ENCODE results near the gene RENBP. TPM values are rescaled to one million over a fixed set of nuclear protein-coding genes. Genes with fewer than 3 reads are reported as not detected.

Gene RENBP
- total and polyA plus RNA-seq, 4 donors: 1.0 to 7.9 (median 7.0) TPM

DNA sequence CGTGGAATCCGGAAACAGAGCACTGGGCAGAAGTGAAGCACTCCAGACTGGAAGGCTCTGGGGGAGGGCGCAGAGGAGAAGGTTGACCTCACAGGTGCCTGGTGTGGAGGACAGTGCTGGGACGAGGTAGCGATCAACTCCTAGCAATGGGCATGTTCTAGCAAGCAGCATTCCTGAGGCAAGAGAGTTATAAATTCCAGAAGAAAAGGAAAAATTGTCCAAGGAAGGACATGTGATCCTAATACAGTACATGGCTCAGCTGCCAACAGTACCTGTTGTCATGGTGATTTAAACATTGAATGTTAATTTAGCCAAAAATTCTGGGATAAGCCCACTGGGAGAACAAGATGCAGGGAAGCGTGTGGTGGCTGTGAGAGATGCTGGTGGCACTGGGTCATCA lies 26.6 kb downstream of the RENBP start:
- H3K9ac ChIP-seq (ENCODE audit: low read depth in 1 of 2, low read length in 2 of 2): no peak overlapping the region
- TF ChIP-seq RXRA (IDR thresholded peaks at IDR 0.05) (no peak), NR2F2 (IDR thresholded peaks at IDR 0.05) (no peak), YY1 (IDR thresholded peaks at IDR 0.05) (no peak), EGR1 (IDR thresholded peaks at IDR 0.05; ENCODE audit: low read depth in 2 of 2) (no peak), HNF4G (IDR thresholded peaks at IDR 0.05) (no peak)
- TF ChIP-seq, protein P1, sequence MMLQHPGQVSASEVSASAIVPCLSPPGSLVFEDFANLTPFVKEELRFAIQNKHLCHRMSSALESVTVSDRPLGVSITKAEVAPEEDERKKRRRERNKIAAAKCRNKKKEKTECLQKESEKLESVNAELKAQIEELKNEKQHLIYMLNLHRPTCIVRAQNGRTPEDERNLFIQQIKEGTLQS (IDR thresholded peaks at IDR 0.05): no peak
- TF ChIP-seq, protein P2, sequence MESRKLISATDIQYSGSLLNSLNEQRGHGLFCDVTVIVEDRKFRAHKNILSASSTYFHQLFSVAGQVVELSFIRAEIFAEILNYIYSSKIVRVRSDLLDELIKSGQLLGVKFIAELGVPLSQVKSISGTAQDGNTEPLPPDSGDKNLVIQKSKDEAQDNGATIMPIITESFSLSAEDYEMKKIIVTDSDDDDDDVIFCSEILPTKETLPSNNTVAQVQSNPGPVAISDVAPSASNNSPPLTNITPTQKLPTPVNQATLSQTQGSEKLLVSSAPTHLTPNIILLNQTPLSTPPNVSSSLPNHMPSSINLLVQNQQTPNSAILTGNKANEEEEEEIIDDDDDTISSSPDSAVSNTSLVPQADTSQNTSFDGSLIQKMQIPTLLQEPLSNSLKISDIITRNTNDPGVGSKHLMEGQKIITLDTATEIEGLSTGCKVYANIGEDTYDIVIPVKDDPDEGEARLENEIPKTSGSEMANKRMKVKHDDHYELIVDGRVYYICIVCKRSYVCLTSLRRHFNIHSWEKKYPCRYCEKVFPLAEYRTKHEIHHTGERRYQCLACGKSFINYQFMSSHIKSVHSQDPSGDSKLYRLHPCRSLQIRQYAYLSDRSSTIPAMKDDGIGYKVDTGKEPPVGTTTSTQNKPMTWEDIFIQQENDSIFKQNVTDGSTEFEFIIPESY (IDR thresholded peaks at IDR 0.05): no peak
- no peak for DNase-seq (ENCODE audit: low spot score)
- no peaks in the 10 kb centered on the region for H3K9me3 ChIP-seq (ENCODE audit: control insufficient read depth in 4 of 4, low read length in 3 of 4)
- H3K4me1 ChIP-seq (ENCODE audit: control insufficient read depth in 4 of 4, insufficient read depth in 4 of 4, low read length in 3 of 4): peaks cover 0 to 2% (median under 1%) of the 10 kb centered on the region in 4 donors
- no peaks in the 10 kb centered on the region for H3K27me3 ChIP-seq (ENCODE audit: control insufficient read depth in 4 of 4, insufficient read depth in 4 of 4, low read length in 3 of 4)
- no peak overlapping the region for H3K4me3 ChIP-seq (ENCODE audit: low read depth in 1 of 3, low read length in 3 of 3)
- H3K27ac ChIP-seq (ENCODE audit: low read depth in 1 of 2, low read length in 2 of 2): no peak overlapping the region
- H3K36me3 ChIP-seq (ENCODE audit: control insufficient read depth in 4 of 4, insufficient read depth in 3 of 4, low read depth in 1 of 4, low read length in 3 of 4): no peaks in the 10 kb centered on the region
- WGBS: 98% methylated on average over 6 of the region's 6 CpGs

DNA sequence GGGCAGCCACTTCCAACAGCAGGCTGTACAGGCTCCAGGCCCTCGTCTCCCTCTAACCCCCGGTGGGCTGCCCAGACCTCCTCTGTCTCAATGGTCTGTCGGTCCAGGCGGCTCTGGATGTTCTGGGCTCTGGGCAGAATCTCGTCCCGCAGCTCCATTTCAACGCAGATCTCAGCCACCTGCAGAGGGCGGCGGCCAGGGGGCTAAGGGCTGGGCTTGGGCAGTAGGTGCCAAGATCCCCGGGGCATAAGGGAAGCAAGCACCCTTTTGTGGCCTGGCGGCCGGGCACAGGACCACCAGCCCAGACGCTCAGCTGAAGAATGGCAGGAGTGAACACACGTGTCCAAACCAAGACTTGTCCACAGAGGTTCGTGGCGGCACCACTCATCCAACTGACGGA lies 30.7 kb downstream of the RENBP start:
- H3K27ac ChIP-seq (ENCODE audit: low read depth in 1 of 2, low read length in 2 of 2): no peak overlapping the region
- H3K9ac ChIP-seq (ENCODE audit: low read depth in 1 of 2, low read length in 2 of 2): no peak overlapping the region
- no peaks in the 10 kb centered on the region for H3K4me1 ChIP-seq (ENCODE audit: control insufficient read depth in 4 of 4, insufficient read depth in 4 of 4, low read length in 3 of 4)
- TF ChIP-seq, protein P1 (IDR thresholded peaks at IDR 0.05): no peak
- no peak for TF ChIP-seq NR2F2 (IDR thresholded peaks at IDR 0.05)
- TF ChIP-seq RXRA (IDR thresholded peaks at IDR 0.05): no peak
- TF ChIP-seq TAF1 (conservative IDR thresholded peaks at IDR 0.05): no peak
- TF ChIP-seq, protein P2 (IDR thresholded peaks at IDR 0.05): no peak
- no peak for TF ChIP-seq JUND (IDR thresholded peaks at IDR 0.05)
- TF ChIP-seq, protein P3, sequence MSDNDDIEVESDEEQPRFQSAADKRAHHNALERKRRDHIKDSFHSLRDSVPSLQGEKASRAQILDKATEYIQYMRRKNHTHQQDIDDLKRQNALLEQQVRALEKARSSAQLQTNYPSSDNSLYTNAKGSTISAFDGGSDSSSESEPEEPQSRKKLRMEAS (IDR thresholded peaks at IDR 0.05): no peak
- no peak for TF ChIP-seq FOXA2 (IDR thresholded peaks at IDR 0.05)
- TF ChIP-seq, protein P4, sequence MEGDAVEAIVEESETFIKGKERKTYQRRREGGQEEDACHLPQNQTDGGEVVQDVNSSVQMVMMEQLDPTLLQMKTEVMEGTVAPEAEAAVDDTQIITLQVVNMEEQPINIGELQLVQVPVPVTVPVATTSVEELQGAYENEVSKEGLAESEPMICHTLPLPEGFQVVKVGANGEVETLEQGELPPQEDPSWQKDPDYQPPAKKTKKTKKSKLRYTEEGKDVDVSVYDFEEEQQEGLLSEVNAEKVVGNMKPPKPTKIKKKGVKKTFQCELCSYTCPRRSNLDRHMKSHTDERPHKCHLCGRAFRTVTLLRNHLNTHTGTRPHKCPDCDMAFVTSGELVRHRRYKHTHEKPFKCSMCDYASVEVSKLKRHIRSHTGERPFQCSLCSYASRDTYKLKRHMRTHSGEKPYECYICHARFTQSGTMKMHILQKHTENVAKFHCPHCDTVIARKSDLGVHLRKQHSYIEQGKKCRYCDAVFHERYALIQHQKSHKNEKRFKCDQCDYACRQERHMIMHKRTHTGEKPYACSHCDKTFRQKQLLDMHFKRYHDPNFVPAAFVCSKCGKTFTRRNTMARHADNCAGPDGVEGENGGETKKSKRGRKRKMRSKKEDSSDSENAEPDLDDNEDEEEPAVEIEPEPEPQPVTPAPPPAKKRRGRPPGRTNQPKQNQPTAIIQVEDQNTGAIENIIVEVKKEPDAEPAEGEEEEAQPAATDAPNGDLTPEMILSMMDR (IDR thresholded peaks at IDR 0.05; ENCODE audit: low read depth, low read length, missing input control): no peak
- no peak for TF ChIP-seq HNF4A (conservative IDR thresholded peaks at IDR 0.05)
- no peak for TF ChIP-seq YY1 (IDR thresholded peaks at IDR 0.05)
- TF ChIP-seq HNF4G (IDR thresholded peaks at IDR 0.05): no peak
- TF ChIP-seq EGR1 (IDR thresholded peaks at IDR 0.05; ENCODE audit: low read depth in 2 of 2): no peak
- TF ChIP-seq, protein P5, sequence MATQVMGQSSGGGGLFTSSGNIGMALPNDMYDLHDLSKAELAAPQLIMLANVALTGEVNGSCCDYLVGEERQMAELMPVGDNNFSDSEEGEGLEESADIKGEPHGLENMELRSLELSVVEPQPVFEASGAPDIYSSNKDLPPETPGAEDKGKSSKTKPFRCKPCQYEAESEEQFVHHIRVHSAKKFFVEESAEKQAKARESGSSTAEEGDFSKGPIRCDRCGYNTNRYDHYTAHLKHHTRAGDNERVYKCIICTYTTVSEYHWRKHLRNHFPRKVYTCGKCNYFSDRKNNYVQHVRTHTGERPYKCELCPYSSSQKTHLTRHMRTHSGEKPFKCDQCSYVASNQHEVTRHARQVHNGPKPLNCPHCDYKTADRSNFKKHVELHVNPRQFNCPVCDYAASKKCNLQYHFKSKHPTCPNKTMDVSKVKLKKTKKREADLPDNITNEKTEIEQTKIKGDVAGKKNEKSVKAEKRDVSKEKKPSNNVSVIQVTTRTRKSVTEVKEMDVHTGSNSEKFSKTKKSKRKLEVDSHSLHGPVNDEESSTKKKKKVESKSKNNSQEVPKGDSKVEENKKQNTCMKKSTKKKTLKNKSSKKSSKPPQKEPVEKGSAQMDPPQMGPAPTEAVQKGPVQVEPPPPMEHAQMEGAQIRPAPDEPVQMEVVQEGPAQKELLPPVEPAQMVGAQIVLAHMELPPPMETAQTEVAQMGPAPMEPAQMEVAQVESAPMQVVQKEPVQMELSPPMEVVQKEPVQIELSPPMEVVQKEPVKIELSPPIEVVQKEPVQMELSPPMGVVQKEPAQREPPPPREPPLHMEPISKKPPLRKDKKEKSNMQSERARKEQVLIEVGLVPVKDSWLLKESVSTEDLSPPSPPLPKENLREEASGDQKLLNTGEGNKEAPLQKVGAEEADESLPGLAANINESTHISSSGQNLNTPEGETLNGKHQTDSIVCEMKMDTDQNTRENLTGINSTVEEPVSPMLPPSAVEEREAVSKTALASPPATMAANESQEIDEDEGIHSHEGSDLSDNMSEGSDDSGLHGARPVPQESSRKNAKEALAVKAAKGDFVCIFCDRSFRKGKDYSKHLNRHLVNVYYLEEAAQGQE (IDR thresholded peaks at IDR 0.05): no peak
- no peak for TF ChIP-seq SP1 (IDR thresholded peaks at IDR 0.05)
- no peak for TF ChIP-seq GABPA (IDR thresholded peaks at IDR 0.05 in 1 of 2, conservative IDR thresholded peaks at IDR 0.05 in 1 of 2)
- TF ChIP-seq FOXA1 (IDR thresholded peaks at IDR 0.05): no peak
- H3K27me3 ChIP-seq (ENCODE audit: control insufficient read depth in 4 of 4, insufficient read depth in 4 of 4, low read length in 3 of 4): no peaks in the 10 kb centered on the region
- no peak for DNase-seq (ENCODE audit: low spot score)
- no peaks in the 10 kb centered on the region for H3K36me3 ChIP-seq (ENCODE audit: control insufficient read depth in 4 of 4, insufficient read depth in 3 of 4, low read depth in 1 of 4, low read length in 3 of 4)
- no peak overlapping the region for H3K4me3 ChIP-seq (ENCODE audit: low read depth in 1 of 3, low read length in 3 of 3)
- H3K9me3 ChIP-seq (ENCODE audit: control insufficient read depth in 4 of 4, low read length in 3 of 4): no peaks in the 10 kb centered on the region
- WGBS: 92% methylated on average over 17 of the region's 17 CpGs

All from liver (tissue), 9 donors.